ENCODE results near the gene VSIR. TPM values are rescaled to one million over a fixed set of nuclear protein-coding genes. Genes with fewer than 3 reads are reported as not detected.

VSIR gene
- total RNA-seq, 1 donor from 2014 or later, result 104 TPM

DNA sequence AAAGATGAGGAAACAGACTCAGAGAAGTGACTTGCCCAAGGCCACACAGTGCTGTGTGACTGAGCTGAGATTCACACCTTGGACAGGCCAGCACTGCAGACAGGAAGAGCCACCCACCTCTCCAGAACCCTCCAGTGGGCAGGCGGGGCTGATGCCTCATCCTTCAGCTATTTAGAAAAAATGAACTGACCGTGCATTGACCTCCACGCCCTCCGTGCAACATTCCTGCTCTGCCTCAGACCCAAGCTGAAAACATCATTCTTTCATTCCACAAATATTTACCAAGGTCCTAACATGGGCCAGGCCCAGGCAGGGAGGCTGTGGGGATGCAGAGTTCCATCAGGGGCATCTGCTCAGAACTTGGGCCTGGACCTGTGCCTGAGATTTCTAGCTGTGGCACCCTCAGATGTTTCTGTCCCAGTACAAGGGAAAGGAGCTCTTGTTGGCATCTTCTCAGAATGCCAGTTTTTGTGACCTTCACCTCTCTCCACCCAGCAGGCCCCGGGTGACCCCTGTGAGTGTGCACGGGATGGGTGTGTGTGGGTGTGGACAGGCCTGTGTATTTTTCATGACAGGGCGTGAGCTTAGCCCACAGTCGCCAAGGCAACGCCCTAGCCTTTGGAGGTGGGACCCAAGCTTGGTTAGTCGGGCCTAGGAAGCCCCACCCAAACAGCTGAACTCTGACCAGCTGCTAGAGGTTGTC lies 6.5 kb downstream of the VSIR start:
- intact Hi-C loops (cut with micrococcal nuclease), result no loop called here
- H3K9me3 ChIP-seq (replicated peaks), result no peaks in the 10 kb centered on the region

DNA sequence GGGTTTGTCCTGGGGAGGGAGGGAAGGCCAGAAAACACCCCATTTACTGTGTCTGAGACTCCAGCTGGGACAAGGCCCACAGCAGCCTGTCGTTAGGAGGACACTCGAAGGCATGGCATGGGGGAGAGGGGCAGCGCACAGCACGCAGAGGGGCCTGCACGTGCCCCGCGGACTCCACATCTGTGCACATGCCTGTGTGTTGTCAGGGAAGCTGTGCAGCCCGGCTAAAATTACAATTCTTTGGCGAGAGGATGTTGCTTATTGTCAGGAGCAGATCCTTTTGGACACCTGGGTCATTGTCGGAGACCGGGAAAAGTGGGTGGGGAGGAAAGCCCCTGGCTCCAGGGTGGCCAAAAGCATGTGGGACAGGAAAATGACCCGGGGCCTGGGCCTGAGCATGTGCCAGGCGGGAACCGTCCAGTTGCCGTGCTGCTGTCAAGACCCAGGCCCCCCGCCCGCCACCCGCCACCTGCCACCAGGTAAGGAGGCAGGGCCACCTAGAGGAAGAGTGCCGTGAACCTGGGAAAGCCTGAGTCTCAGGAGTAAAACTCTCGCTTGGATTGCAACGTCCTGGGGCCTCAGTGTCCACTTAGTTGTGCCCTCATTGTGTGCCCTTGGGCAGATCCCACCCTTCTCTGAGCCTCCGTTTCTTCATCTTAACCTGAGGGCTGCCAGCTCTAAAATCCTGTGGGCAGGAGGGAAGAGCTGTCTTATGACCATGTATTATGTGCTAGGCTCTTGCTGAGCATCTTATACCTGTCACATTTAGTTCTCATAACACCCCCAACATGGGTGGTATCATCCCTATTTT lies 7.2 kb downstream of the VSIR start:
- intact Hi-C loops (cut with micrococcal nuclease), result no loop called here
- Histone ChIP-seq H3K9me3 (replicated peaks) (no peaks in the 10 kb centered on the region), H3K36me3 (peaks cover 22% of the 10 kb centered on the region), H3K4me1 (peaks cover 100% of the 10 kb centered on the region), H3K27ac (replicated peaks) (peak overlapping the region; percentile 99), H3K4me3 (peak overlapping the region; percentile 96), H3K27me3 (ENCODE audit: low read depth) (no peaks in the 10 kb centered on the region)
- DNase-seq, result no peak
- TF ChIP-seq, protein P1, sequence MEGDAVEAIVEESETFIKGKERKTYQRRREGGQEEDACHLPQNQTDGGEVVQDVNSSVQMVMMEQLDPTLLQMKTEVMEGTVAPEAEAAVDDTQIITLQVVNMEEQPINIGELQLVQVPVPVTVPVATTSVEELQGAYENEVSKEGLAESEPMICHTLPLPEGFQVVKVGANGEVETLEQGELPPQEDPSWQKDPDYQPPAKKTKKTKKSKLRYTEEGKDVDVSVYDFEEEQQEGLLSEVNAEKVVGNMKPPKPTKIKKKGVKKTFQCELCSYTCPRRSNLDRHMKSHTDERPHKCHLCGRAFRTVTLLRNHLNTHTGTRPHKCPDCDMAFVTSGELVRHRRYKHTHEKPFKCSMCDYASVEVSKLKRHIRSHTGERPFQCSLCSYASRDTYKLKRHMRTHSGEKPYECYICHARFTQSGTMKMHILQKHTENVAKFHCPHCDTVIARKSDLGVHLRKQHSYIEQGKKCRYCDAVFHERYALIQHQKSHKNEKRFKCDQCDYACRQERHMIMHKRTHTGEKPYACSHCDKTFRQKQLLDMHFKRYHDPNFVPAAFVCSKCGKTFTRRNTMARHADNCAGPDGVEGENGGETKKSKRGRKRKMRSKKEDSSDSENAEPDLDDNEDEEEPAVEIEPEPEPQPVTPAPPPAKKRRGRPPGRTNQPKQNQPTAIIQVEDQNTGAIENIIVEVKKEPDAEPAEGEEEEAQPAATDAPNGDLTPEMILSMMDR (IDR thresholded peaks at IDR 0.05; ENCODE audit: borderline replicate concordance), result no peak

More for the DNA sequence above, 6.5 kb downstream of the VSIR start:
- Histone ChIP-seq H3K27ac (replicated peaks) (peak overlapping the region; percentile 99), H3K4me3 (peak overlapping the region; percentile 96), H3K4me1 (peaks cover 100% of the 10 kb centered on the region), H3K36me3 (peaks cover 16% of the 10 kb centered on the region), H3K27me3 (ENCODE audit: low read depth) (no peaks in the 10 kb centered on the region)
- peak; percentile 82 for DNase-seq
- TF ChIP-seq, protein P1 (IDR thresholded peaks at IDR 0.05; ENCODE audit: borderline replicate concordance), result no peak

DNA sequence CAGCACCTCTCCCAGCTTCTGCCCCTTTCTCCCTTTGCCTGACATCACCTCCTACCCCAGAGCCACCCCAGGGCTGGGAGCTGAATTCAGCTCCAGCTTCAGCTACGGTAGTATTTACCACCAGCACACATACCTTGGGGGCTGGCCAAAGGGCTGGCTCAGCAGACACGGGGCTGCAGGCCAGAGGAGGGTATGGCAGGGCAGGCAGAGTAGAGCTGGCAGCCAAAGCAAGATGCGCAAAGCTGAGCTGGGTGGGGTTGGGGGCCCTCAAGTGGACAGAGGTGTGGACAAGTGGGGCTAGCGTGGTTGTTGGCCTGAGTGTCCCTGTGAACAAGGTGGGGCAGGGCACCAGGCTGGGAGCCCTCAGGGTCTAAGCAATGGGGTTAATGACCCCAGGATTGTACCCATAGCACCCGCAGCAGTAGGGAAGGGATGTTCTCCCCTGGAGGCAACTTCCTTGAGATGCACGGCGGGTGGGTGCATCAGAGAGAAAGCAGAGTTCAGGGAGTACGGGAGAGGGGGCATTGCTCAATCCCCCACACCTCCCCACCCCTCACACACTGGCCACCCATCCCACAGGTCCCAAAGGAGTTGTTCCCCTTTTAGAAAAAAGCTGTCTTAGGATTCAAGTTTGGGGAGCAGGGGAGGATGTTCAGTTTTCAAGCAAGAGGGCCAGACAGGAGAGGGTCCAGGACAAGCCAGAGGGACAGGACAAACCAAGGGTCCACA lies 8.0 kb downstream of the VSIR start:
- Histone ChIP-seq H3K4me1 (peaks cover 100% of the 10 kb centered on the region), H3K9me3 (replicated peaks) (no peaks in the 10 kb centered on the region), H3K27me3 (ENCODE audit: low read depth) (no peaks in the 10 kb centered on the region), H3K27ac (replicated peaks) (peak overlapping the region; percentile 99), H3K36me3 (peaks cover 30% of the 10 kb centered on the region), H3K4me3 (peak overlapping the region; percentile 96)
- TF ChIP-seq, protein P1 (IDR thresholded peaks at IDR 0.05; ENCODE audit: borderline replicate concordance), result peak; percentile 26
- DNase-seq, result peak; percentile 81
- intact Hi-C loops (cut with micrococcal nuclease), result no loop called here

DNA sequence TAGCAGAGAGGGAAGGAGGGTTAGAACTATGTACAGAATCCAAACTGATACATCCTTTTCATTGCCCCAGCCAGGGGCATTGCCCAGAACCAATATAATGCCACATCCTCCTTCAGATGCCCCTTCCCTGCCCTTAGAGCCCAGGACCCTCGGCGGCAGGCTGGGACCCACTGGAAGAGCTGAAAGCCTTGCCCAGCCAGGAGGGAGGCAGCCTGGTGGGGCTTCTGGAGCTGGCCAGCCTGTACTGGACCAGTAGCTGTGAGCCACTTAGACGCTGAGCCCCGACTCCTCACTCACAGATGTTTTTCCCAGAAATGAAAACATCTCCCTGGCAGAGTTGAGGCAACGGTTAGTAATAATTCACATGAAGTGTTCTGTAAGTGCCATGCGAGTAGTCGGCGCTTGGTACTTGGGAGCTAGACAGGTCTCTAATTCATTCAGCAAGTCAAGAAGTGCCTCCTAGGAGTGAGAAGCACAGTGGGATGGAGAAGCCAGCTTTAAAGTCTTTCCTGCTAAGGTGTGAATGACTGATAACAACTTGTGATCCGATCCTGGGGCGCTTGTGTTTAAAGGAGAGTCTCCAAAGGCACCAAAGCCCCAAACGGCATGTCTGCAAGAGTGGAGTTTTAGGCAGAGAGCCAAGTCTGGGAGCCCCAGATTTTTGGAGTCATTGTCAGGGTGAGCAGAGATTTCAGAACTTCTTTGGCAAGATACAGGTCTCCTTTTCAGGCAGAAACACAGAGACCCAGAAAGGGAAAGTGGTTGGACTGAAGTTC lies 9.8 kb downstream of the VSIR start:
- Histone ChIP-seq H3K36me3 (peaks cover 41% of the 10 kb centered on the region), H3K27ac (replicated peaks) (peak overlapping the region; percentile 99)

More for the DNA sequence above, 9.8 kb downstream of the VSIR start:
- H3K4me1 ChIP-seq, result peaks cover 91% of the 10 kb centered on the region
- intact Hi-C loops (cut with micrococcal nuclease), result no loop called here
- H3K9me3 ChIP-seq (replicated peaks), result no peaks in the 10 kb centered on the region
- no peaks in the 10 kb centered on the region for H3K27me3 ChIP-seq (ENCODE audit: low read depth)
- DNase-seq, result no peak
- TF ChIP-seq, protein P1 (IDR thresholded peaks at IDR 0.05; ENCODE audit: borderline replicate concordance), result no peak
- no peak overlapping the region for H3K4me3 ChIP-seq
